ENCODE measurements around the gene EPB41L2.
A peak's percentile ranks its signal among the peaks of the same experiment; 100 is the strongest.
"Not testable (repeated sequence)": the region's sequence is repeated elsewhere in the genome, so short reads cannot be mapped to it uniquely, and the experiment has no call there.

The EPB41L2 gene

GRCh38 chr6:131022691-131023090 is 40.4 kb downstream of the EPB41L2 start:
- TF ChIP-seq CTCF (conservative IDR thresholded peaks at IDR 0.05): no peak
- no peak overlapping the region for H3K27ac ChIP-seq

- no peak for TF ChIP-seq CTCF (conservative IDR thresholded peaks at IDR 0.05)
- no peak overlapping the region for H3K27ac ChIP-seq
Observed at GRCh38 chr6:131017962-131018361, 45.1 kb downstream of the EPB41L2 start.

GRCh38 chr6:131015630-131016263 is 47.3 kb downstream of the EPB41L2 start:
- peak overlapping the region; percentile 65 for H3K27ac ChIP-seq
- TF ChIP-seq CTCF (conservative IDR thresholded peaks at IDR 0.05): no peak

- no peak for TF ChIP-seq CTCF (conservative IDR thresholded peaks at IDR 0.05)
- peak overlapping the region; percentile 65 for H3K27ac ChIP-seq
Observed at GRCh38 chr6:131015025-131015591, 47.9 kb downstream of the EPB41L2 start.

- H3K27ac ChIP-seq: peak overlapping the region; percentile 65
- TF ChIP-seq CTCF (conservative IDR thresholded peaks at IDR 0.05): no peak
Observed at GRCh38 chr6:131014080-131014776, 48.8 kb downstream of the EPB41L2 start.

- no peak overlapping the region for H3K27ac ChIP-seq
- TF ChIP-seq CTCF (conservative IDR thresholded peaks at IDR 0.05): no peak
Observed at GRCh38 chr6:131013495-131013894, 49.5 kb downstream of the EPB41L2 start.

- H3K27ac ChIP-seq: no peak overlapping the region
- no peak for TF ChIP-seq CTCF (conservative IDR thresholded peaks at IDR 0.05)
Observed at GRCh38 chr6:131009790-131010189, 53.3 kb downstream of the EPB41L2 start.

GRCh38 chr6:131008965-131009364 is 54.1 kb downstream of the EPB41L2 start:
- H3K27ac ChIP-seq: not testable (repeated sequence)

GRCh38 chr6:131007964-131008363 is 55.1 kb downstream of the EPB41L2 start:
- H3K27ac ChIP-seq: not testable (repeated sequence)

Data from VCaP (cell line).